GM12878 (cell line): ENCODE results near the gene NBR1. TPM values are rescaled to one million over a fixed set of nuclear protein-coding genes. Genes with fewer than 3 reads are reported as not detected.
"Not testable (repeated sequence)": the region's sequence is repeated elsewhere in the genome, so short reads cannot be mapped to it uniquely, and the experiment has no call there.

Experiments
- ATAC-seq: fragments of 200-7000 bp; cut with Tn5 transposase; 3 replicates; pipeline ENCODE4 v1.9.1; 2020; ENCODE audit warnings: mild to moderate bottlenecking, moderate library complexity
- BruUV-seq: library from RNA; stranded (reverse); fragments of 400-500 nt; replicated peaks from 2 replicates; lab custom pipeline; 2021; lab: Mats Ljungman, UMichigan
- CTCF ChIA-PET: fragments of 300-600 bp; sonication (Branson Sonifier 250); formaldehyde crosslinking; extraction: SDS; loops from one replicate; lab custom pipeline; 2021; ENCODE audit warnings: inconsistent platforms; lab: Yijun Ruan, JAX
- POLR2A ChIA-PET: fragments of 350-600 bp; formaldehyde crosslinking; extraction: SDS; loops from one replicate; lab custom pipeline; 2021; ENCODE audit warnings: inconsistent platforms; lab: Charles Lee
- RAD21 ChIA-PET: fragments of 300-600 bp; sonication (Branson Sonifier 250); formaldehyde crosslinking; loops from one replicate; lab custom pipeline; 2023; ENCODE audit warnings: antibody characterized with exemption; ENCODE audit not compliant: unreplicated experiment; lab: Charles Lee
- SMC1A ChIA-PET: fragments of 300-600 bp; sonication (Branson Sonifier 250); formaldehyde crosslinking; loops from one replicate; lab custom pipeline; 2023; ENCODE audit not compliant: unreplicated experiment, uncharacterized antibody; lab: Charles Lee
- DNase-seq: peaks from one replicate; pipeline ENCODE4 v3.0.0-alpha.2; 2011; ENCODE audit warnings: low read depth, low spot score
- FAIRE-seq: peaks from 3 replicates; lab custom pipeline; 2011; peaks lifted over from hg19 to GRCh38; lab: Jason Lieb, UNC
- H2AFZ ChIP-seq: 2 replicates; pipeline ENCODE4 v1.6.0; 2011; ENCODE audit warnings: low read depth, low read length, control low read depth; ENCODE audit not compliant: control insufficient read depth
- H3K27ac ChIP-seq: 2 replicates; pipeline ENCODE4 v1.5.1; 2011; ENCODE audit warnings: control low read depth; ENCODE audit not compliant: control insufficient read depth, insufficient read depth
- H3K27me3 ChIP-seq, 2 experiments: replicated peaks in 1 of 2; 2 replicates each; pipeline versions ENCODE4 v1.6.0 to v1.6.1; 2011; ENCODE audit warnings: low read length in 1 of 2; ENCODE audit not compliant: control insufficient read depth in 2 of 2, insufficient read depth in 2 of 2
- H3K36me3 ChIP-seq, 2 experiments: 2 replicates each; pipeline ENCODE4 v1.5.1; 2011; ENCODE audit warnings: low read length in 1 of 2; ENCODE audit not compliant: control insufficient read depth in 2 of 2, insufficient read depth in 2 of 2
- H3K4me1 ChIP-seq: 2 replicates; pipeline ENCODE4 v1.6.1; 2011; ENCODE audit warnings: mild to moderate bottlenecking, low read length, moderate library complexity, mixed read lengths; ENCODE audit not compliant: control insufficient read depth, insufficient read depth
- H3K4me2 ChIP-seq: 2 replicates; pipeline ENCODE4 v1.6.0; 2011; ENCODE audit warnings: control low read depth; ENCODE audit not compliant: control insufficient read depth, insufficient read depth
- H3K4me3 ChIP-seq: fragments of 200-600 bp; sonication (generic); 2 replicates; pipeline ENCODE4 v1.5.1; 2016
- H3K79me2 ChIP-seq: 2 replicates; pipeline ENCODE4 v1.6.0; 2011; ENCODE audit warnings: low read length; ENCODE audit not compliant: control insufficient read depth, insufficient read depth
- H3K9ac ChIP-seq: 2 replicates; pipeline ENCODE4 v1.8.0; 2011; ENCODE audit warnings: low read length, control low read depth, mixed read lengths; ENCODE audit not compliant: control insufficient read depth, insufficient read depth
- H3K9me3 ChIP-seq: replicated peaks from 3 replicates; pipeline ENCODE4 v1.5.1; 2011; ENCODE audit warnings: mild to moderate bottlenecking, low read length; ENCODE audit not compliant: control insufficient read depth, insufficient read depth
- H4K20me1 ChIP-seq: 2 replicates; pipeline ENCODE4 v1.6.0; 2011; ENCODE audit not compliant: control insufficient read depth, insufficient read depth
- FOXK2 ChIP-seq: fragments of 450-650 bp; IDR thresholded peaks from 2 replicates; pipeline ENCODE4 v1.6.1; 2017; ENCODE audit warnings: mild to moderate bottlenecking, moderate library complexity
- JUND ChIP-seq: IDR thresholded peaks from 2 replicates; pipeline ENCODE4 v1.6.1; 2012; ENCODE audit warnings: low read depth, mild to moderate bottlenecking, low read length, improper control_type of control experiment, moderate library complexity
- SPI1 ChIP-seq: IDR thresholded peaks from 2 replicates; pipeline ENCODE4 v1.6.1; 2011; ENCODE audit warnings: low read depth, mild to moderate bottlenecking, low read length, moderate library complexity, borderline replicate concordance; ENCODE audit not compliant: insufficient read depth
- ZNF217 ChIP-seq: fragments of 450-650 bp; IDR thresholded peaks from 2 replicates; pipeline ENCODE4 v1.6.1; 2017; ENCODE audit warnings: antibody characterized with exemption, mild to moderate bottlenecking
- WGBS: methylation state at CpG from one replicate; pipeline ENCODE4 v1.1.6; 2016; ENCODE audit warnings: low lambda C conversion rate; ENCODE audit not compliant: insufficient replicate concordance, insufficient coverage; ENCODE audit errors: missing lambda C conversion rate; 5-methylcytosine and 5-hydroxymethylcytosine counted together
- in situ Hi-C: fragments of 300-500 bp; cut with MboI; formaldehyde crosslinking; loops from 9 replicates; pipeline ENCODE4 v1.14.3; 2018; ENCODE audit warnings: mixed read lengths
- intact Hi-C: fragments of 100-400 bp; cut with micrococcal nuclease; formaldehyde crosslinking; loops from one replicate; pipeline ENCODE4 v1.14.2; 2022; ENCODE audit not compliant: unreplicated experiment
- polyA plus RNA-seq, 11 experiments: library from polyadenylated mRNA; depleted of rRNA in 4 of 11; unstranded in 6 of 11; stranded (reverse) in 5 of 11; fragments of >200 nt; fragmentation: Nextera tagmentation in 4 of 11; fragmentation: Illumina TruSeq in 1 of 11; extraction: Ambion mirVana in 4 of 11; extraction: Trizol in 1 of 11; gene quantifications; 1 replicate in 1 of 11; 2 replicates in 10 of 11; pipeline versions ENCODE4 v1.2.1 to v1.2.3, GENCODE V29; 2011 to 2016; ENCODE audit warnings: inconsistent platforms in 2 of 11, missing spikeins in 2 of 11, low read depth in 1 of 11
- total RNA-seq, 4 experiments: library from RNA; depleted of rRNA in 3 of 4; stranded (reverse); fragments of >200 nt in 3 of 4; fragmentation: Illumina TruSeq in 1 of 4; extraction: Trizol in 1 of 4; gene quantifications; 2 replicates each; pipeline versions ENCODE4 v1.2.1 to v1.2.3, GENCODE V29; 2013 to 2021
- TF ChIP-seq, protein P1 (sequence below): IDR thresholded peaks from 2 replicates; pipeline ENCODE4 v1.6.1; 2012; ENCODE audit warnings: low read length, inconsistent platforms

The NBR1 gene
- total and polyA plus RNA-seq, 10 of the 15 experiments (the other 5 are each of a cell fraction or from before 2014, with no cell fraction given) = 3.5 to 55.2 (median 28.2) TPM

DNA sequence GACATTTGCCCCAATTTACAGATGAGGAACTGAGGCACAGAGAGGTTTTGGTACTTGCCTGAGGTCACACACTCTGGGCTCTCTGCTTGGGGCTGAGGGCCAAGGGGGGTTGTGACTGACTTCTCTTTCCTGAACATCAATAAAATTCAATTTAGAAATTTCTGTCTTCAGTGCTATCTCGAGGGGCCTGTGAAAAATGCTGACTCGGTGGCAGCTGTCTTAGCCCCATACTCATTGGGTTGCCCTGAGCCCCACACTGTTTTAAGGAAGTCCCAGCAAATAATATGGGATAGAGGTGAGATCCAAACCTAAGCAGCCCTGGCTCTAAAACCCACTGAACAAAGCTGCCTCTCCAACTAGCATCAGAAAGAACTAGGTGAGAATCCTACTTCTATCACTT is 38.9 kb upstream of the NBR1 start (continued):
- TF ChIP-seq, protein P1, sequence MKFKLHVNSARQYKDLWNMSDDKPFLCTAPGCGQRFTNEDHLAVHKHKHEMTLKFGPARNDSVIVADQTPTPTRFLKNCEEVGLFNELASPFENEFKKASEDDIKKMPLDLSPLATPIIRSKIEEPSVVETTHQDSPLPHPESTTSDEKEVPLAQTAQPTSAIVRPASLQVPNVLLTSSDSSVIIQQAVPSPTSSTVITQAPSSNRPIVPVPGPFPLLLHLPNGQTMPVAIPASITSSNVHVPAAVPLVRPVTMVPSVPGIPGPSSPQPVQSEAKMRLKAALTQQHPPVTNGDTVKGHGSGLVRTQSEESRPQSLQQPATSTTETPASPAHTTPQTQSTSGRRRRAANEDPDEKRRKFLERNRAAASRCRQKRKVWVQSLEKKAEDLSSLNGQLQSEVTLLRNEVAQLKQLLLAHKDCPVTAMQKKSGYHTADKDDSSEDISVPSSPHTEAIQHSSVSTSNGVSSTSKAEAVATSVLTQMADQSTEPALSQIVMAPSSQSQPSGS = no peak
- no peak for TF ChIP-seq ZNF217
- TF ChIP-seq FOXK2 = no peak
- no peak for TF ChIP-seq JUND

DNA sequence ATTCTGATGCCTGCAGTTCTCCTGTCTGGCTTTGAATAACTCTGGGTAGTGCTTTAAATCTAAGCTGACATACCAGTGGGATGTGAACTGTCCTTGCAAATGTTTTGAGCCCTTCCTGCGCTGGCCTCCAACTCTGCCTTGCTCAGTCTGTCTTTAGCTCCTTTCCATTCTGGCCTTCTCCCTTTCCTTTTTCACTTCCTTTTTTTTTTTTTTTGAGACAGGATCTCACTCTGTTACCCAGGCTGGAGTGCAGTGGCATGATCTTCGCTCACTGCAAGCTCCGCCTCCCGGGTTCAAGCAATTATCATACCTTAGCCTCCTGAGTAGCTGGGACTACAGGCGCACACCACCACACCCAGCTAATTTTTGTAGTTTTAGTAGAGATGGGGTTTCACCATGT is 37.6 kb upstream of the NBR1 start:
- peak; percentile 39; the same call in 1 of the 2 replicates for TF ChIP-seq SPI1
- TF ChIP-seq, all 136 proteins: peak for 1; not testable (repeated sequence) for 135
- ATAC-seq, H4K20me1 ChIP-seq, RAD21 ChIA-PET, H3K79me2 ChIP-seq, H3K4me3 ChIP-seq, H3K9ac ChIP-seq, H3K27ac ChIP-seq, H3K4me2 ChIP-seq, H3K9me3 ChIP-seq, CTCF ChIA-PET, DNase-seq, H3K36me3 ChIP-seq, BruUV-seq, H2AFZ ChIP-seq, intact Hi-C loops, H3K4me1 ChIP-seq, in situ Hi-C loops, FAIRE-seq, H3K27me3 ChIP-seq: not testable (repeated sequence)
- ChIA-PET SMC1A (interaction anchor here (1.4 kb wide), 1 partner anchor 14 kb away, joined by 4 read pairs; no protein-coding TSS in a partner anchor), POLR2A (interaction anchor here (0.6 kb wide), 1 partner anchor 350 kb away, joined by 3 read pairs; no protein-coding TSS in a partner anchor)
- 97% methylated on average over 5 of the region's 5 CpGs for WGBS
